GM12873 (cell line): Measurements from ENCODE around the gene CACNB2.

ENCODE experiments used
- CTCF ChIP-seq: IDR thresholded peaks from 2 replicates; pipeline ENCODE4 v1.5.1; 2012; ENCODE audit warnings: low read depth, mild to moderate bottlenecking, moderate library complexity, low read length, control low read depth; ENCODE audit not compliant: insufficient read depth; ENCODE audit errors: missing control alignments

CACNB2 gene

GRCh38 chr10:18140149-18140956 lies at the start of gene CACNB2:
Gene CACNB2 (plus strand): TSS chr10:18140424.
- no peak for TF ChIP-seq CTCF

GRCh38 chr10:18094332-18094731 lies 45.9 kb upstream of the CACNB2 start:
- TF ChIP-seq CTCF: no peak

- no peak for TF ChIP-seq CTCF
Measured at GRCh38 chr10:18094793-18095192, 45.4 kb upstream of the CACNB2 start.

DNA sequence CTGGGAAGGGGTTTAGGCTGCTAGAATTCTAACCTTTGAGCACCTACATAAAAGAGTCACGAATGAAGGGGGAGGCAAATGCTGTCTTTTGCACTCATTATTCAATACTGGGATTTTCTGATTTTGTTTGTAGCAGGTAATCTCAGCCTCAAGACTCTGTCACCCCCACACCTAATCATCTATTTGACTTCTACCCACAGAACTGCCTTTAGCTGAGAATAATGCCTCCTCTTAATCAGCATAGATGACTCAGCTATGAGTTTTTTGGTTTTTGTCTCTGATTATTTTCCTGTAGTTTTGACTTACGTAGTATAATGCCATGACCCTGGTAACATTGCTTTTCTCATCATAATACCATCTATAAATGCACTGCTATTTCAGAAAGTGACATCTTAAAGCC lies 42.7 kb upstream of the CACNB2 start:
- TF ChIP-seq CTCF: no peak

DNA sequence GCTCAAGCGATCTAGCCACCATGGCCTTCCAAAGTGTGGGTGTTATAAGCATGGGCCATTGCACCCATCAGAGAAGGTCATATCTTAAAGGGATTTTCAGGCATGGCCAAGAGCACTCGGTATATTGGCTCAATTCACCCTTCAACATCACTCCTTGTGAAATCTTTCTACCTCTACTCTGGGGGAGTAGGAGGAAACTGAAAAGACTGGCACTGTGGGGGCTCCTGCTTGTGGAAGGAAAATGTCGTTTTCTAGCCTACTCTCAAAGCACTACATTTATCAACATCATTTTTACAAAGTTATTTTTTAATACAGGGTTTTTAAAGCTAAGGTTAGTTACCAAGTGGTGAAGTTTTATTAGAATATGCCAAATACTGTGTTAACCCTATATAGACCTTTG lies 42.0 kb upstream of the CACNB2 start:
- no peak for TF ChIP-seq CTCF

GRCh38 chr10:18099415-18099814 lies 40.8 kb upstream of the CACNB2 start:
- no peak for TF ChIP-seq CTCF

DNA sequence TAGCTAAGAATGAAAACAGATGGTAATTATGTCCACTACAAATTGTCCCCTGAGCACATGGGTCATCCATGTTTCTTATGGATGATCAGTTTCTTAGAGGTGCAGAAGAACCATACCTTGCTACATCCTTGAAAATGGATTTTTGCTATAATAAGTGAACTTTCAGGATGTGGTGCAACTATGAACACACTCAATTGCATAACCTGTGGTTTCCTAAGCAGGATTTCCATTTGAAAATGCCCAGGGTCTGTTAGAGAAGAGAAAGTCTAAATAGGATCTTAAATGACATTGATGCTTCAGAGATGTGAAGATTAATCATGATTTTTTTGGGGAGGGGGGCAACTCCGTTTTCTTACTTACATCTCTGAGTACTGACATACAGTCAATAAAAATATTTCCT lies 39.6 kb upstream of the CACNB2 start:
- no peak for TF ChIP-seq CTCF

DNA sequence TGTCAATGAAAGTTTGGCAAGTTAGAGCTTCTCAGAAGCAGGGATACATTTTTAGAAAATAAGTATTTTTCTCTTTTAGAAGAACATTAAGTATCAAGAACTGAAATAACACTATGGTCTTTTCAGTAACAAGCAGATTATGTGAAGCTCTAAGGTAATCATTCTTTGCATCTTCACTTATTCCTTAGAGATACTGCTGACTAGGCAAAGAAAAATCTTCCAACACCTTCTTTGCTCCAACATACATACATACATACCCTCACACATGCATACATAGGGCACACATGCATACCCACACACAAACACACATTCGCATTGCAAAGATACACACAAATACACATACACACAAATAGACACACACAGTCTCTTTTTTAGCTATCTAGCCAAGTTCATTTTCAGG lies 37.8 kb upstream of the CACNB2 start:
- TF ChIP-seq CTCF: no peak
